Measurements from ENCODE around the gene XKR7.

Gene XKR7

DNA sequence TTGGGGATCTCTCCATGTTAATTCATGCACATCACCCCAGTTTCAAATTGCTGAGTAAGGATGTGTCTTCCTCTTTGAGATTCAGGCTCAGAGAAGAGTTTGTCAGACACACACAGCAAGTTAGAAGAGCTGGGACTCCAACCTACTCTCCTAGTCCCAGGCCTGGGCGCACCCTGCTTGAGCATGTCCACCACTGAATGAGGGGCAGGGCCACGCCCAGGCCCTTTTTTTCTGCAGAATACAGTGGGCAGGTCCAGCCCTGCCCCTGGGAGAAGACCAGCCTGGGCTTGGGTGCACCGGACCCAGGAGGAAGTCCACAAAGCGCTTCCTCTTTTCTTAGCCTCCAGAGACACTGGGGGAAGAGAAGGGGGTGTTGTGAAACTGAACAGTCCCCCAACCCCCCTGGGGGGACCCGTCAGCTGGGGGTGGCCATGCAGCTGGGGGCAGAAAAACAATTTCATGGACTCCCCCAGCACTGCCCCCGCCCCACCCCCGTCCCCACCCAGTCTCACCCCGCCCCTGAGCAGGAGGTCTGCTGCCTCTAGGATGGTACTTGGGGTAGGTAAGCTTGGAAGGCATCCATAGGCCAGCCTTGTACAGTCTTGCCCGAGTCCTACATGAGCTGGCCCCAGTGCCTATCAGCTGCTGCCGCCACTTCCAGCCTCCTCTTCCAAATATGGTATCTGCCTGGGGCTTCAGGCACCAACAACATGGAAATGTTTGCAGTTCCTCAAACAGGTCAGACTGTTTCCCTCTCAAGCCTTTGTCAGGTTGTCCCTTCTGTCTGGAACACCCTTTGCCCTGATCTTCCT, 72.4 kb downstream of the XKR7 start:
- DNase-seq (ENCODE audit: low spot score) = no peak

DNA sequence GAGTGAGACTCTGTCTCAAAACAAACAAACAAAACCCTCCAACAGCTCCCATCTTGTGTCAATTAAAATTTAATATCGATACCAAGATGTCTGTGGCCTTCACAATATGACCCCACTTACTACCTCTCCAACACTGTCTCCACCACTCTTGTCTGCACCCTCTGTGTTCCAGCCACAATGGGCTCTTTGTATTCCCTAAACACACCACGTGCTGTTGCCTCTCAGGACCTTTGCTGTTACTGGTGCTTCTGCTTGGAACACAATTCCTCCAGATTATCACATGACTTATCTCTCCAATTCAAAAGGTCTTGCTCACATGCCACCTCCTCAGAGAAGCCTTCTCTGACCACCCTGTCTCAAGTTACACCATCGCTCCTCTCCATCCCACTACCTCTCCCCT, 78.0 kb downstream of the XKR7 start:
- no peak for DNase-seq (ENCODE audit: low spot score)

DNA sequence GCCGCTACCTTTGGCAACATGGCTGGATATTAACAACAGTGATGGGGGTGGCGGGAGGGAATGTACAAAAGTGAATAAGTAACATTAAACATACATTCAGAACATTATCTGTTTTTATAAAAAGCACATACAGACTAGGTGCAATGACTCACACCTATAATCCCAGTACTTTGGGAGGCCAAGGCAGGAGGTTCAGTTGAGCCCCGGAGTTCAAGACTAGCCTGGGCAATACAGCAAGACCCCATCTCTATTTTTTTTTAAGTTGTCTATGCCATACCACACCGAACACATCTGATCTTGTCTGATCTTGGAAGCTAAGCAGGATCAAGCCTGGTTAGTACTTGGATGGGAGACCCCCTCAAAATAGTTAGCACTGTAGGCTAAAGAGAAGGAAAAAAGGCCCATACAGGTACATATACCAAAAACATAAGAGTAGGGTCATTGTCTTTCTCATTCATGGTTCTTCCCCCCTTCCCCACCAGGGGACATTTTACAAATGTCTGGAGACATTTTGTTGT, 82.4 kb downstream of the XKR7 start:
- DNase-seq (ENCODE audit: low spot score) = no peak

DNA sequence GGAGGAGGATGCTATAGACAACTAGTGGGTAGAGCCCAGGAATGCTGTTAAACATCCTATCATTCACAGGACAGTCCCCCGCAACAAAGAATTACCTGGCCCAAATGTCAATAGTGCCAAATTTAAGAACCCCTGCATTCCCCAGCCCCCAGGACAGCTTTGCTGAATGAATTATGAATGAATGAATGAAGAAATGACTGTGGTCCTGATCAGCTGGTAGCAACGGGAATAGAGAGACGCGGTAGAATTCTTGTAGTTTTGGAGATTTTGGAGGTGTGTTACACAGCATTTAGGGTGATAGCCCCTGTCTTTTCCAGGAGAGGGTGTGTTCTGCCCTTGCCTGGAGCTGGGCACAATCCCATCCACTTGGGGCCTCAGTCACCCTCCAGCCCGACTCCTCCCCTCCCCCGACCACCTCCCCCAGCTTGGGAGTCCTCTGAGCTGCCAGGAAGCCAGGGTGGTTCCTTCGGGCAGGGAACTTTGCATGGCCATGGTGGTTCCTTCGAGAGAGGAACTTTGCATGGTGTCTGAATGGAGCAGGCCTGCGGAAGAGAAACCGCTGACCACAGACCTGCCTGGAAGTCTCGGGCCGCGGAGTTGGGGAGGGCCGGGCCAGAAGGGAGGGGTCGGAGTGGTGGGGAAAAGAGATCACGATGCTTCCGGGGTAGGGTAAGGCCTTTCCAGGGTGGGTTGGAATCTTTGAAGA, 83.1 kb downstream of the XKR7 start:
- no peak for DNase-seq (ENCODE audit: low spot score)

DNA sequence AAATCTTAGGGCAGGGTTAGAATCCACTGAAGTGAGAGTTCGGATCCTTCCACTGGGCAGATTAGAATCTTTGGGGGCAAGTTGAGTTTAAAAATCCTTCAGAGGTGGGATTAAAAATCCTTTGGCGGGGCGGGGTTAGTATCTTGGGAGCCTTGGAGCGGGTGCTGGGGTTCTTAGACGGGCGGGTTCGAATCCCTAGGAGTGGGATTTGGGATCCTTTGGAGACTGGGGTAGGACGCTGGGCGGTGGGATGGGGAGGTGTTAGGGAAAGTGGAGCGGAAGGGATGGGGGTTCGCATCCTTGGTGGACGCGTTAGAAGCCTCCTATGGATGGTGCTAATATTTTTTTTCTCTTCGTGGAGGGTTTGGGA, 83.8 kb downstream of the XKR7 start:
- no peak for DNase-seq (ENCODE audit: low spot score)

DNA sequence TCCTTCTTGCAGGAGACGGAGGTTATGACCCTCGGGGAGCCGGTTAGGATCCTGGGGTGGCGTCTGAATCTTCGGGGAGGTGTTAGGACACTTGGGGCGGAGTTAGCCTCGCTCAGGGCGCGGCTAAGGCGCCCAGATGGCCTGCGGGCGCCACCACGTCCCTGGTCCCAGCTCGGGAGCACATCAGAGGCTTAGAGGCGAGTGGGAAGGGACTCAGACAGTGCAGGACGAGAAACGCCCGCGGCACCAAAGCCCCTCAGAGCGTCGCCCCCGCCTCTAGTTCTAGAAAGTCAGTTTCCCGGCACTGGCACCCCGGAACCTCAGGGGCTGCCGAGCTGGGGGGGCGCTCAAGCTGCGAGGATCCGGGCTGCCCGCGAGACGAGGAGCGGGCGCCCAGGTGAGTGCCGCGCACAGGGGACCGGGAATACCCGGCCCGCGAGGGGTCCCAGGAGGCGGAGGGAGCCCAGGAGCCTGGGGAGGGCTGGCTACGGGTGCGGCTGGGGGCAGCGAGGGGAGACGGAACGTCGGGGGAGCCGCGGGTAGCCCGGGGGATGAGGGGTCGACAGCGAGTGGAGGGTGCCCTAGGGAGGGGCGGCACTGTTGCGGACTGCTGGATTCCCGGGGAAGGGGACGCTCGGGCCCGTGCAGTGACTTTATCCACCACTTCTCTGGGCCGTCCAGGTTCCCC, 84.3 kb downstream of the XKR7 start, which contains the start of gene HCK:
TSS of gene HCK (plus strand) at position 153 of the 688 bp plus-strand sequence.
- no peak for DNase-seq (ENCODE audit: low spot score)

DNA sequence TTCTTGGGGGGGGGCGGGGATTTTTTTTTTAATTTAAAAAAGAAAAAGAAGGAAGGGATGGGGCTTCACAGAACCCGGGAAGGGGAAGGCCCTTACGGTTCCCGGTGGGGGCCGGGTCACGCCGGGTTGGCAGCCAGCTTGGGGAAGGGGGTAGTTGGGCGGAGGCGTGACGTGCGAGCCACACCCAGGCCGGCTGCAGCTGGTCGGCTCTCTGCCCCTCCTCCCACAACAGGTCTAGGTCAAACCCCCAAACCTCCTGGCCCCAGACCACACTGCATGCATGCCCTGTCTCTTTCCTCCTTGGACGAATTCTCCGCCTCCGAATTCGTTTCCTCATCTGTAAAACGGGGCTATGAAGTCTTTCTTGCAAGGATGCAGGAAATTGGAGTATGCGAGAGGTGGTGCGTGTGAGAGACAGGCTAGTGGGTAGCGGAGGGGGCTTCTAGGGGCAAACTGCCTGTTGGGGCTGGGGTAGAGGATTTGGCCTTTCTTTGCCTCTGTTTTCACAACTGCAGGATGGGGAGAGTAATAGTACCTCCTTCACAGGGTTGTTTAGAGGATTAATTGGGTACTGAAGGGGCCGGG, 84.9 kb downstream of the XKR7 start:
- no peak for DNase-seq (ENCODE audit: low spot score)
